NCI-H2081 treated with DMSO at 0.1 percent for 48 hours (cell line): ENCODE results near the gene TSPAN18.

ENCODE experiments used
- DNase-seq: peaks from one replicate; lab custom pipeline; 2025; lab: John Stamatoyannopoulos, UW

TSPAN18 gene

GRCh38 chr11:44980533-44981427 is 254.0 kb downstream of the TSPAN18 start:
- DNase-seq: no peak
